Endothelial cell (in vitro differentiated cells): ENCODE measurements around the gene CEP41. TPM values are rescaled to one million over a fixed set of nuclear protein-coding genes. Genes with fewer than 3 reads are reported as not detected.

Source experiments
- DNase-seq: peaks from one replicate; pipeline ENCODE4 v3.0.0; 2021; ENCODE audit warnings: low spot score
- H3K27ac Mint-ChIP-seq: one replicate; pipeline ENCODE4 v1.8.0; 2021; ENCODE audit warnings: mixed read lengths, inconsistent platforms; ENCODE audit not compliant: unreplicated experiment
- H3K27me3 Mint-ChIP-seq: one replicate; pipeline ENCODE4 v1.8.0; 2021; ENCODE audit warnings: mild to moderate bottlenecking, moderate library complexity, mixed read lengths, inconsistent platforms; ENCODE audit not compliant: unreplicated experiment
- H3K36me3 Mint-ChIP-seq: one replicate; pipeline ENCODE4 v1.8.0; 2021; ENCODE audit warnings: mild to moderate bottlenecking, low read depth, mixed read lengths, inconsistent platforms; ENCODE audit not compliant: unreplicated experiment
- H3K4me1 Mint-ChIP-seq: one replicate; pipeline ENCODE4 v1.8.0; 2021; ENCODE audit warnings: mild to moderate bottlenecking, mixed read lengths, inconsistent platforms; ENCODE audit not compliant: unreplicated experiment
- H3K4me3 Mint-ChIP-seq: one replicate; pipeline ENCODE4 v1.8.0; 2021; ENCODE audit warnings: mild to moderate bottlenecking, mixed read lengths, inconsistent platforms; ENCODE audit not compliant: unreplicated experiment
- H3K9me3 Mint-ChIP-seq: one replicate; pipeline ENCODE4 v1.8.0; 2021; ENCODE audit warnings: mixed read lengths, inconsistent platforms; ENCODE audit not compliant: unreplicated experiment
- CTCF ChIP-seq: fragments of 200-600 bp; sonication (generic); IDR thresholded peaks from one replicate; pipeline ENCODE4 v1.5.0; 2021; ENCODE audit warnings: antibody characterized with exemption; ENCODE audit not compliant: unreplicated experiment
- total RNA-seq: library from RNA; stranded (reverse); fragmentation: NEBNext Ultra II Directional; extraction: Animal tissue kit (Norgen Biotek cat#: 25700); gene quantifications from one replicate; pipeline ENCODE4 v1.2.1, GENCODE V29; 2021; ENCODE audit not compliant: unreplicated experiment

Gene CEP41
- total RNA-seq, 1 donor from 2014 or later = 14.3 TPM

- no peak overlapping the region for H3K4me3 Mint-ChIP-seq
- H3K4me1 Mint-ChIP-seq = peaks cover 10% of the 10 kb centered on the region
- H3K27me3 Mint-ChIP-seq = no peaks in the 10 kb centered on the region
- peaks cover 7% of the 10 kb centered on the region for H3K9me3 Mint-ChIP-seq
- peak overlapping the region; percentile 15 for H3K27ac Mint-ChIP-seq
- peaks cover 8% of the 10 kb centered on the region for H3K36me3 Mint-ChIP-seq
- DNase-seq = no peak
- TF ChIP-seq CTCF = no peak
These were observed 80.3 kb downstream of the CEP41 start for GRCh38 chr7:130360518-130360917.

- Mint-ChIP-seq H3K4me1 (peaks cover 10% of the 10 kb centered on the region), H3K4me3 (no peak overlapping the region), H3K9me3 (peaks cover 7% of the 10 kb centered on the region), H3K27ac (no peak overlapping the region), H3K36me3 (peaks cover 8% of the 10 kb centered on the region), H3K27me3 (no peaks in the 10 kb centered on the region)
- no peak for DNase-seq
- TF ChIP-seq CTCF = no peak
These were observed 81.4 kb downstream of the CEP41 start for GRCh38 chr7:130359276-130359857.

- no peaks in the 10 kb centered on the region for H3K27me3 Mint-ChIP-seq
- no peak overlapping the region for H3K4me3 Mint-ChIP-seq
- DNase-seq = no peak
- peaks cover 7% of the 10 kb centered on the region for H3K9me3 Mint-ChIP-seq
- H3K36me3 Mint-ChIP-seq = peaks cover 8% of the 10 kb centered on the region
- no peak for TF ChIP-seq CTCF
- H3K4me1 Mint-ChIP-seq = peaks cover 10% of the 10 kb centered on the region
- peak overlapping the region; percentile 36 for H3K27ac Mint-ChIP-seq
These were observed 82.3 kb downstream of the CEP41 start for GRCh38 chr7:130358471-130358870.

- H3K4me3 Mint-ChIP-seq = no peak overlapping the region
- peak overlapping the region; percentile 83 for H3K27ac Mint-ChIP-seq
- H3K4me1 Mint-ChIP-seq = peaks cover 10% of the 10 kb centered on the region
- no peaks in the 10 kb centered on the region for H3K27me3 Mint-ChIP-seq
- peaks cover 7% of the 10 kb centered on the region for H3K9me3 Mint-ChIP-seq
- DNase-seq = no peak
- no peak for TF ChIP-seq CTCF
- H3K36me3 Mint-ChIP-seq = peaks cover 8% of the 10 kb centered on the region
These were observed 83.8 kb downstream of the CEP41 start for GRCh38 chr7:130356876-130357611.
